Endothelial cell of umbilical vein (primary cell): ENCODE results near the gene NDFIP1. TPM values are rescaled to one million over a fixed set of nuclear protein-coding genes. Genes with fewer than 3 reads are reported as not detected.

ENCODE experiments used
- BruUV-seq: library from RNA; stranded (reverse); fragments of 400-500 nt; replicated peaks from 2 replicates; lab custom pipeline; 2021; lab: Mats Ljungman, UMichigan
- CTCF ChIA-PET: fragments of 300-600, 350-600 bp; sonication (Branson Sonifier 250); formaldehyde crosslinking; loops from one replicate; lab custom pipeline; 2021; ENCODE audit warnings: antibody characterized with exemption, inconsistent platforms; lab: Charles Lee
- POLR2A ChIA-PET: fragments of 300-600, 350-600 bp; sonication (Branson Sonifier 250); formaldehyde crosslinking; loops from one replicate; lab custom pipeline; 2021; ENCODE audit warnings: antibody characterized with exemption, inconsistent platforms; lab: Charles Lee
- DNase-seq: peaks from one replicate; pipeline ENCODE4 v3.0.0-alpha.2; 2011; ENCODE audit warnings: low read depth, low spot score
- FAIRE-seq: peaks from 2 replicates; lab custom pipeline; 2011; peaks lifted over from hg19 to GRCh38; lab: Jason Lieb, UNC
- H2AFZ ChIP-seq: 2 replicates; pipeline ENCODE4 v1.6.0; 2012; ENCODE audit warnings: low read depth, low read length, control low read depth, inconsistent platforms
- H3K27ac ChIP-seq: 2 replicates; pipeline ENCODE4 v1.5.1; 2011; ENCODE audit warnings: low read depth, mild to moderate bottlenecking, control low read depth, low read length, moderate library complexity; ENCODE audit not compliant: insufficient read depth
- H3K27me3 ChIP-seq, 2 experiments: 2 replicates each; pipeline versions ENCODE4 v1.6.0 to v1.6.1; 2011; ENCODE audit warnings: low read length in 2 of 2, mixed read lengths in 1 of 2; ENCODE audit not compliant: control insufficient read depth in 2 of 2, insufficient read depth in 2 of 2
- H3K36me3 ChIP-seq, 2 experiments: 2 replicates in 1 of 2; 3 replicates in 1 of 2; pipeline ENCODE4 v1.5.1; 2011; ENCODE audit warnings: low read length in 2 of 2, mild to moderate bottlenecking in 1 of 2, moderate library complexity in 1 of 2; ENCODE audit not compliant: control insufficient read depth in 2 of 2, insufficient read depth in 2 of 2; ENCODE audit errors: extremely low read depth in 1 of 2
- H3K4me1 ChIP-seq: 3 replicates; pipeline ENCODE4 v1.5.1; 2011; ENCODE audit warnings: mild to moderate bottlenecking, low read length; ENCODE audit not compliant: control insufficient read depth, insufficient read depth; ENCODE audit errors: extremely low read depth
- H3K4me2 ChIP-seq: 2 replicates; pipeline ENCODE4 v1.6.1; 2011; ENCODE audit warnings: low read length, control low read depth, mixed read lengths; ENCODE audit not compliant: insufficient read depth
- H3K4me3 ChIP-seq, 3 experiments: fragments of 200-600 bp in 1 of 3; sonication (generic), shearing (Covaris generic) in 1 of 3; replicated peaks in 1 of 3; 2 replicates each; pipeline ENCODE4 v1.5.1; 2011 to 2016; ENCODE audit warnings: control low read depth in 3 of 3, low read length in 3 of 3, mild to moderate bottlenecking in 2 of 3, inconsistent platforms in 1 of 3, low read depth in 1 of 3, moderate library complexity in 1 of 3; ENCODE audit not compliant: insufficient read depth in 1 of 3
- H3K79me2 ChIP-seq: 2 replicates; pipeline ENCODE4 v1.6.0; 2012; ENCODE audit warnings: low read length, inconsistent platforms; ENCODE audit not compliant: control insufficient read depth, insufficient read depth
- H3K9ac ChIP-seq: replicated peaks from 2 replicates; pipeline ENCODE3; 2011; ENCODE audit warnings: low read length, control low read depth; ENCODE audit not compliant: insufficient read depth; ENCODE audit errors: extremely low read depth
- H3K9me1 ChIP-seq: replicated peaks from 3 replicates; pipeline ENCODE4 v1.6.0; 2011; ENCODE audit warnings: mild to moderate bottlenecking, low read length; ENCODE audit not compliant: control insufficient read depth, insufficient read depth; ENCODE audit errors: extremely low read depth
- H3K9me3 ChIP-seq: replicated peaks from 2 replicates; pipeline ENCODE4 v1.5.1; 2012; ENCODE audit warnings: low read length, inconsistent platforms; ENCODE audit not compliant: control insufficient read depth, insufficient read depth
- H4K20me1 ChIP-seq: replicated peaks from 2 replicates; pipeline ENCODE3; 2011; ENCODE audit warnings: mild to moderate bottlenecking, low read length; ENCODE audit not compliant: control insufficient read depth, insufficient read depth; ENCODE audit errors: extremely low read depth
- CTCF ChIP-seq, 2 donors: IDR thresholded peaks; 1 replicate in 1 of 2; 2 replicates in 1 of 2; pipeline ENCODE4 v1.5.1; 2011; ENCODE audit warnings: low read length in 2 of 2, mild to moderate bottlenecking in 2 of 2, moderate library complexity in 2 of 2, control low read depth in 1 of 2, inconsistent platforms in 1 of 2, low read depth in 1 of 2; ENCODE audit not compliant: insufficient read depth in 1 of 2; ENCODE audit errors: extremely low read depth in 1 of 2
- EZH2 ChIP-seq: IDR thresholded peaks from 2 replicates; pipeline ENCODE4 v1.6.1; 2012; ENCODE audit warnings: borderline replicate concordance, low read depth, mild to moderate bottlenecking, moderate library complexity, low read length, inconsistent platforms; ENCODE audit not compliant: severe bottlenecking
- FOS ChIP-seq: IDR thresholded peaks from 2 replicates; pipeline ENCODE4 v1.6.1; 2011; ENCODE audit warnings: mild to moderate bottlenecking, low read length, moderate library complexity, borderline replicate concordance; ENCODE audit not compliant: insufficient read depth
- GATA2 ChIP-seq: IDR thresholded peaks from 2 replicates; pipeline ENCODE4 v1.7.0; 2011; ENCODE audit warnings: low read depth, mild to moderate bottlenecking, moderate library complexity, mixed read lengths, low read length; ENCODE audit not compliant: insufficient read length, insufficient read depth
- JUN ChIP-seq: IDR thresholded peaks from 2 replicates; pipeline ENCODE4 v1.6.1; 2011; ENCODE audit warnings: borderline replicate concordance, low read depth; ENCODE audit not compliant: insufficient read length, insufficient read depth
- MAX ChIP-seq: IDR thresholded peaks from 2 replicates; pipeline ENCODE4 v1.6.1; 2011; ENCODE audit not compliant: insufficient read depth, insufficient read length
- MYC ChIP-seq: IDR thresholded peaks from one replicate; pipeline ENCODE4 v1.6.1; 2011; ENCODE audit warnings: mild to moderate bottlenecking, low read depth, low read length
- POLR2A ChIP-seq: IDR thresholded peaks from 2 replicates; pipeline ENCODE4 v1.6.1; 2012; ENCODE audit warnings: low read depth, mild to moderate bottlenecking, control low read depth, low read length
- POLR2AphosphoS5 ChIP-seq: IDR thresholded peaks from 2 replicates; pipeline ENCODE4 v1.6.1; 2012; ENCODE audit warnings: low read depth, mild to moderate bottlenecking, control low read depth, low read length, moderate library complexity; ENCODE audit not compliant: insufficient read depth
- dilution Hi-C: fragments of 300-500 bp; cut with MboI; formaldehyde crosslinking; loops from one replicate; pipeline ENCODE4 v1.15.0; 2019; ENCODE audit warnings: low sequenced_read_pairs; ENCODE audit not compliant: extremely low pct_ligation_motif_present
- intact Hi-C: fragments of 100-400 bp; cut with micrococcal nuclease; formaldehyde crosslinking; loops from one replicate; pipeline ENCODE4 v1.10.0; 2022
- polyA plus RNA-seq, 4 experiments: library from polyadenylated mRNA; depleted of rRNA in 3 of 4; stranded (reverse) in 3 of 4; unstranded in 1 of 4; fragments of >200 nt; gene quantifications; 2 replicates each; pipeline versions ENCODE4 v1.2.1 to v1.2.3, GENCODE V29; 2011 to 2012; ENCODE audit warnings: missing spikeins in 1 of 4
- total RNA-seq: library from RNA; stranded (reverse); gene quantifications from 2 replicates; pipeline ENCODE4 v1.2.3, GENCODE V29; 2021

NDFIP1 gene
- total and polyA plus RNA-seq, 2 donors (not counting 3 experiments of a cell fraction or from before 2014, with no cell fraction given), result 12.3 to 42.6 TPM

GRCh38 chr5:142182840-142183239 is 74.3 kb downstream of the NDFIP1 start:
- Histone ChIP-seq H3K9ac (no peak overlapping the region), H2AFZ (no peak overlapping the region), H4K20me1 (no peaks in the 10 kb centered on the region), H3K79me2 (no peaks in the 10 kb centered on the region), H3K9me3 (no peaks in the 10 kb centered on the region), H3K36me3 (no peaks in the 10 kb centered on the region), H3K27ac (no peak overlapping the region), H3K4me2 (no peak overlapping the region), H3K27me3 (no peaks in the 10 kb centered on the region), H3K9me1 (no peaks in the 10 kb centered on the region), H3K4me1 (peaks cover 9% of the 10 kb centered on the region), H3K4me3 (no peak overlapping the region)
- CTCF ChIA-PET, result no interaction called here
- FAIRE-seq (no peak), DNase-seq (no peak)
- dilution Hi-C loops (no loop called here), intact Hi-C loops (no loop called here)
- TF ChIP-seq CTCF (IDR thresholded peaks at IDR 0.05; ENCODE audit: extremely low read depth in 1 of 2, insufficient read depth in 1 of 2, low read depth in 1 of 2, low read length in 2 of 2) (no peak), JUN (no peak), POLR2A (no peak)
- POLR2A ChIA-PET, result no interaction called here
- BruUV-seq, result no TSS peak

- no peaks in the 10 kb centered on the region for H3K9me3 ChIP-seq
- no peaks in the 10 kb centered on the region for H3K27me3 ChIP-seq
- H3K4me2 ChIP-seq, result no peak overlapping the region
- ChIA-PET POLR2A (no interaction called here), CTCF (no interaction called here)
- no peak for DNase-seq
- TF ChIP-seq MAX (no peak), EZH2 (no peak), FOS (no peak), POLR2A (no peak), GATA2 (no peak), CTCF (IDR thresholded peaks at IDR 0.05; ENCODE audit: extremely low read depth in 1 of 2, insufficient read depth in 1 of 2, low read depth in 1 of 2, low read length in 2 of 2) (no peak), MYC (no peak), POLR2AphosphoS5 (no peak), JUN (no peak)
- no peaks in the 10 kb centered on the region for H3K79me2 ChIP-seq
- H4K20me1 ChIP-seq, result no peaks in the 10 kb centered on the region
- dilution Hi-C loops, result no loop called here
- no peak overlapping the region for H3K27ac ChIP-seq
- no peak overlapping the region for H3K4me3 ChIP-seq
- intact Hi-C loops, result no loop called here
- H3K9ac ChIP-seq, result no peak overlapping the region
- H3K4me1 ChIP-seq, result peaks cover 9% of the 10 kb centered on the region
- H2AFZ ChIP-seq, result no peak overlapping the region
- BruUV-seq, result no TSS peak
- no peak for FAIRE-seq
- H3K9me1 ChIP-seq, result no peaks in the 10 kb centered on the region
- no peaks in the 10 kb centered on the region for H3K36me3 ChIP-seq
Observed at GRCh38 chr5:142183561-142183960, 75.0 kb downstream of the NDFIP1 start.
